CD4-positive, alpha-beta T cell (primary cell): ENCODE measurements around the gene LSAMP. TPM values are rescaled to one million over a fixed set of nuclear protein-coding genes. Genes with fewer than 3 reads are reported as not detected.

Source experiments
- ATAC-seq: fragments of 200-7000 bp; cut with Tn5 transposase; one replicate; pipeline ENCODE4 v1.10.0; 2022; ENCODE audit warnings: mild to moderate bottlenecking; ENCODE audit not compliant: poor library complexity
- CTCF ChIA-PET: fragments of 350-600 bp; sonication (Branson Sonifier 250); formaldehyde crosslinking; loops from one replicate; lab custom pipeline; 2021; ENCODE audit warnings: antibody characterized with exemption, inconsistent platforms; lab: Charles Lee
- POLR2A ChIA-PET: fragments of 350-600 bp; sonication (Branson Sonifier 250); formaldehyde crosslinking; loops from one replicate; lab custom pipeline; 2021; ENCODE audit warnings: antibody characterized with exemption, inconsistent platforms; lab: Charles Lee
- DNase-seq, 14 experiments: peaks; one replicate each; pipeline ENCODE4 v3.0.0-alpha.2; 2013 to 2020; ENCODE audit warnings: mixed read lengths in 2 of 14
- H3K27ac ChIP-seq, 2 donors: one replicate each; pipeline versions ENCODE4 v1.5.1 to v1.7.0; 2013; ENCODE audit warnings: low read length in 2 of 2, low read depth in 1 of 2, mild to moderate bottlenecking in 1 of 2
- H3K27me3 ChIP-seq, 2 experiments: 1 replicate in 1 of 2; 2 replicates in 1 of 2; pipeline versions ENCODE4 v1.6.1 to v1.7.0; 2013; ENCODE audit warnings: low read length in 2 of 2, control low read depth in 1 of 2, mild to moderate bottlenecking in 1 of 2, moderate library complexity in 1 of 2; ENCODE audit not compliant: insufficient read depth in 2 of 2, control insufficient read depth in 1 of 2
- H3K36me3 ChIP-seq: one replicate; pipeline ENCODE4 v1.6.1; 2013; ENCODE audit warnings: low read length, control low read depth; ENCODE audit not compliant: insufficient read depth
- H3K4me1 ChIP-seq: one replicate; pipeline ENCODE4 v1.6.1; 2013; ENCODE audit warnings: low read length, control low read depth; ENCODE audit not compliant: insufficient read depth
- H3K4me3 ChIP-seq: one replicate; pipeline ENCODE4 v1.5.1; 2013; ENCODE audit warnings: mild to moderate bottlenecking, low read length, moderate library complexity
- H3K9me3 ChIP-seq, 2 experiments: 1 replicate in 1 of 2; 2 replicates in 1 of 2; pipeline versions ENCODE4 v1.6.1 to v1.7.0; 2013; ENCODE audit warnings: low read length in 2 of 2, mild to moderate bottlenecking in 2 of 2, control low read depth in 1 of 2, moderate library complexity in 1 of 2; ENCODE audit not compliant: control insufficient read depth in 1 of 2, insufficient read depth in 1 of 2
- H3K27ac Mint-ChIP-seq: one replicate; pipeline ENCODE4 v1.8.0; 2020; ENCODE audit warnings: mixed read lengths
- H3K27me3 Mint-ChIP-seq: one replicate; pipeline ENCODE4 v1.8.0; 2021; ENCODE audit warnings: mixed read lengths
- H3K36me3 Mint-ChIP-seq: one replicate; pipeline ENCODE4 v1.8.0; 2021; ENCODE audit warnings: low read depth, mixed read lengths
- H3K4me1 Mint-ChIP-seq: one replicate; pipeline ENCODE4 v1.8.0; 2021; ENCODE audit warnings: low read depth, mixed read lengths
- H3K4me3 Mint-ChIP-seq: one replicate; pipeline ENCODE4 v1.8.0; 2020; ENCODE audit warnings: mild to moderate bottlenecking, mixed read lengths
- H3K9me3 Mint-ChIP-seq: one replicate; pipeline ENCODE4 v1.8.0; 2020; ENCODE audit warnings: mixed read lengths
- CTCF ChIP-seq: fragments of 200-600 bp; IDR thresholded peaks from one replicate; pipeline ENCODE4 v1.8.0; 2022; ENCODE audit warnings: antibody characterized with exemption, mild to moderate bottlenecking
- intact Hi-C, 2 experiments: fragments of 100-400 bp; cut with DNase I in 1 of 2; cut with micrococcal nuclease in 1 of 2; formaldehyde crosslinking; loops; one replicate each; pipeline versions ENCODE4 v1.15.1 to v1.9.0; 2023 to 2025; cut with DNase I, micrococcal nuclease
- total RNA-seq, 174 experiments: library from RNA in 2 of 174; stranded (reverse) in 2 of 174; gene quantifications; one replicate each; pipeline ENCODE4 v1.2.3 and lab custom pipeline; 2021 to 2026

The LSAMP gene
- total RNA-seq, 2 experiments from 2014 or later = not detected

- Histone ChIP-seq H3K36me3 (no peaks in the 10 kb centered on the region), H3K27me3 (no peaks in the 10 kb centered on the region), H3K9me3 (no peaks in the 10 kb centered on the region), H3K4me1 (no peaks in the 10 kb centered on the region), H3K27ac (no peak overlapping the region), H3K4me3 (no peak overlapping the region)
- no peak for TF ChIP-seq CTCF
- H3K36me3 Mint-ChIP-seq = no peaks in the 10 kb centered on the region
- no peak for ATAC-seq
- intact Hi-C loops = no loop called here
- no peaks in the 10 kb centered on the region for H3K4me1 Mint-ChIP-seq
- CTCF ChIA-PET = no interaction called here
- POLR2A ChIA-PET = no interaction called here
- H3K27ac Mint-ChIP-seq = no peak overlapping the region
- H3K4me3 Mint-ChIP-seq = no peak overlapping the region
- H3K27me3 Mint-ChIP-seq = no peaks in the 10 kb centered on the region
- peaks cover under 1% of the 10 kb centered on the region for H3K9me3 Mint-ChIP-seq
- DNase-seq = no peak
These were observed 333.5 kb downstream of the LSAMP start for GRCh38 chr3:116111765-116112164.

- ATAC-seq = no peak
These were observed 341.3 kb downstream of the LSAMP start for GRCh38 chr3:116103868-116104530.

GRCh38 chr3:116102037-116102436, 343.2 kb downstream of the LSAMP start:
- no peak for DNase-seq
- ATAC-seq = no peak
- Histone ChIP-seq H3K4me1 (no peaks in the 10 kb centered on the region), H3K27ac (no peak overlapping the region), H3K4me3 (no peak overlapping the region), H3K9me3 (no peaks in the 10 kb centered on the region), H3K27me3 (no peaks in the 10 kb centered on the region), H3K36me3 (no peaks in the 10 kb centered on the region)
- POLR2A ChIA-PET = no interaction called here
- no peak for TF ChIP-seq CTCF
- H3K36me3 Mint-ChIP-seq = no peaks in the 10 kb centered on the region
- H3K27me3 Mint-ChIP-seq = no peaks in the 10 kb centered on the region
- intact Hi-C loops = no loop called here
- CTCF ChIA-PET = no interaction called here
- no peak overlapping the region for H3K27ac Mint-ChIP-seq
- H3K9me3 Mint-ChIP-seq = no peaks in the 10 kb centered on the region
- H3K4me3 Mint-ChIP-seq = no peak overlapping the region
- no peaks in the 10 kb centered on the region for H3K4me1 Mint-ChIP-seq

More at GRCh38 chr3:116103868-116104530, 341.3 kb downstream of the LSAMP start:
- Mint-ChIP-seq H3K27ac (no peak overlapping the region), H3K4me1 (no peaks in the 10 kb centered on the region), H3K4me3 (no peak overlapping the region), H3K9me3 (no peaks in the 10 kb centered on the region), H3K27me3 (no peaks in the 10 kb centered on the region), H3K36me3 (no peaks in the 10 kb centered on the region)
- no peak overlapping the region for H3K27ac ChIP-seq
- intact Hi-C loops = no loop called here
- no peaks in the 10 kb centered on the region for H3K36me3 ChIP-seq
- no peaks in the 10 kb centered on the region for H3K27me3 ChIP-seq
- POLR2A ChIA-PET = no interaction called here
- no peaks in the 10 kb centered on the region for H3K9me3 ChIP-seq
- CTCF ChIA-PET = no interaction called here
- no peak overlapping the region for H3K4me3 ChIP-seq
- H3K4me1 ChIP-seq = no peaks in the 10 kb centered on the region
- DNase-seq = no peak
- TF ChIP-seq CTCF = no peak
